HG02852 (cell line): ENCODE measurements around the gene STK32B.
"Not testable (repeated sequence)": the region's sequence is repeated elsewhere in the genome, so short reads cannot be mapped to it uniquely, and the experiment has no call there.

Experiments used
- ATAC-seq: cut with Tn5 transposase; IDR thresholded peaks from one replicate; pipeline ENCODE4 v1.9.1; 2021; ENCODE audit warnings: mild to moderate bottlenecking, moderate library complexity; ENCODE audit not compliant: unreplicated experiment

Gene STK32B

DNA sequence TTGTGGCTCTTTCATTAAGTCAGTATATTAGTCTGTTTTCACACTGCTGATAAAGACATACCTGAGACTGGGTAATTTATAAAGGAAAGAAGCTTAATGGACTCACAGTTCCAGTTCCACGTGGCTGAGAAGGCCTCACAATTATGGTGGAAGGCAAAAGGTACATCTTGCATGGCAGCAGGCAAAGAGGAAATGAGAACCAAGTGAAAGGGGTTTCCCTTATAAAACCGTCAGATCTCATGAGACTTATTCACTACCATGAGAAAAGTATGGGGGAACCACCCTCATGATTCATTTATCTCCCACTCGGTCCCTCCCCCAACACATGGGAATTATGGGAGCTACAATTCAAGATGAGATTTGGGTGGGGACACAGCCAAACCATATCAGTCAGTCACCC lies 15.7 kb downstream of the STK32B start:
- not testable (repeated sequence) for ATAC-seq

DNA sequence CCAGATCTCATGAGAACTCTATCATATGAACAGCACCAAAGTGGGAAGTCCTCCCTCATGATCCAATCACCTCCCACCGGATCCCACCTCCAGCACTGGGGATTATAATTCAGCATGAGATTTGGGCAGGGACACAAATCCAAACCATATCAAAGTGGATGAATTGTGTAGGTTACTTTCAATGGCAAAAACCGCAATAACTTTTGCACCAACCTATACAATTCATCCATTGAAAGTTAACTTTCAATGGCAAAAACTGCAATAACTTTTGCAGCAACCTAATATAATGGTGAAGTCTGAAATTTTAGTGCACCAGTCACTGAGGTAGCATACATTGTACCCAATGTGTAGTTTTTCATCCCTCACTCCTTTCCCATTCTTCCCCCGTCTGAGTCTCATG lies 16.6 kb downstream of the STK32B start:
- ATAC-seq = no peak

DNA sequence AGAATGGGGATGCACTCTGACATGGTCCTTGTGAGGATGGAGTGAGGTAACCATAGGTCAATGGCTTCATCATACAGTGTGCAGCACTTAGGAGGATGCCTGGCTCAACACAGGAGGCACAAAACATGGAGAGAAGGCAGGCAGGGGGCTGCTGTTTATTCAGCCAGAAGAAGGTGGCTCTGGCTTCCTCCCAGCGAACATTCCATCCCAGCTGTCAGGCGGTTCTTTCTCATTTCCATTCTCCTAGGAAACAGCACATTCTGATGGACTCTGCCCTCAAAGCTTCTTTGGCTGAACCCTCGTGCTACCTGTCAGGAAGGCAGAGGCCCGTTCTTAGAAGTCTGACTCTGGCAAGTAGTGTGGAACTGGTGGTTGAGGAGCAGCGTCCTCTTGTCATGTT lies 18.6 kb downstream of the STK32B start:
- ATAC-seq = no peak

DNA sequence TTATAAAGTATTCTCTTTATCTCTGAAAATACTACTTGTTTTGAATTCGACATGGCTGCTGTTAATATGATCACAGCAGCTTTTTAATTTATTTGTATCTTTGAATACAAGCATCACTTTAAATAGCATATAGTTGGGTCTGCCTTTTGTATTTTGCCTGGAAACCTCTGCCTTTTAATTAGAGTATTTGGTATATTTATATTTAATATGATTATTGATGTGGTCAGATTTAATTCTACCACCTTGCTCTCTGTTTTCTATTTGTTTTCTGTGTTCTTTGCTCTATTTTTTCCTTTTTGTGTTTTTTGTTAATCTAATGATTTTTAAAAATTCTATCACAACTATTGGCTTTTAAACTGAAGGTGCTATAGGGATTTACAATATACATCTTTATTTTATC lies 21.7 kb downstream of the STK32B start:
- ATAC-seq = no peak

DNA sequence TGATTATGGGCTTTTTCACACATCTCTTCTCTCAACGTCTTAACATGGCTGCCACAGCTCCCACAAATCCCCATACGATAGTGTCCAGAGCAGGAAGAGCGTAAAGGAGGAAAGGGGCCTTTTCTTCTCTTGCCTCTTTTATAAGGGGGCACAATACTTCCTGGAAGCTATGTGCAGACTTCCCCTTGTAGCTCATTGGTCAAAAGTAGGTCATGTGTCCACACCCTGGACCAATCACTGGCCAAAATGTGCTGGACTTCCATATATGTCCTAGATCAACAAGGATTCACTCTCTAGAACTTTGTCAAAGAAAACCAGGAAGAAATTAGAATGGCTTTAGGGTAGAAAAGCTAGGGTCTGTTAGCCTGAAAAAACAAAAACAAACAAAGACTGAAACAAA lies 26.7 kb downstream of the STK32B start:
- ATAC-seq = no peak

DNA sequence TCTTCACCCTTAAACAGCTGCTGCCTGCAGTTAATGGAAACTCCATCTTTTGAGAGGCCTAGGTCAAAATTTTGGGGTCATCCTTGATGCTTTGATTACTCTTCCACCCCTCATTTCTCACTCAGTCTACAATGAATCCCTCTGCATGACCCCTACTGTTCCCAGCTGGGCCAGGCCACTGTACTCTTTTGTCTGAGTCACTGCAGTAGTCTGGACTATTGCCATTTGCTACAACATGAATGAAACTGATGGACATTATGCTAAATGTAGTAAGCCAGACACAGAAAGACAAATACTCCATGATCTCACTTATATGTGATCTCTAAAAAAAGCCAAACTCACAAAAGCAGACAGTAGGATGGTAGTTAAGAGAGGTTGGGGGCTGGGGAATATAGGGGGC lies 28.3 kb downstream of the STK32B start:
- no peak for ATAC-seq

DNA sequence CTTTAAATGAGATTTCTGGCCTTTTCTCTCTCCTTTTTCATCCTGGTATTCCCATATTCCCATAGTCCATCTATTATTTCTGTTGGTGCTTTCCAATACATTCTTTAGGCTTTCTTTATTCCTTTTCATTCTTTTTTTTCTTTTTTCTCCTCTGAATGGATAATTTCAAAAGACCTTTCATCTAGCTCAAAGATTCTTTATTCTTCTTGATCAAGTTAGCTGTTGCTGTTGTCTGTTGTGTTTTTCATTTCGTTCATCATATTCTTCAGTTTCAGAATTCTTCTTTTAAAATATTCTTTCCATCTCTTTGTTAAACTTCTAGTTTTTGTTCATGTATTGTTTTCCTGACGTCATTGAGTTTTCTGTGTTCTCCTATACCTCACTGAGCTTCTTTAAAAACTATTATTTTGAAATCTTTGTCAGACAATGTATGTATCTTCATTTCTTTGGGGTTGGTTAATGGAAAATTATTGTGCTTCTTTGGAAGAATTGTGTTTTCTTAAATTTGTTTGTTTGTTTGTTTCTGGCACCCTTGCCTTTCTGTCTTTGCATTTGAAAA lies 30.2 kb downstream of the STK32B start:
- ATAC-seq = no peak

DNA sequence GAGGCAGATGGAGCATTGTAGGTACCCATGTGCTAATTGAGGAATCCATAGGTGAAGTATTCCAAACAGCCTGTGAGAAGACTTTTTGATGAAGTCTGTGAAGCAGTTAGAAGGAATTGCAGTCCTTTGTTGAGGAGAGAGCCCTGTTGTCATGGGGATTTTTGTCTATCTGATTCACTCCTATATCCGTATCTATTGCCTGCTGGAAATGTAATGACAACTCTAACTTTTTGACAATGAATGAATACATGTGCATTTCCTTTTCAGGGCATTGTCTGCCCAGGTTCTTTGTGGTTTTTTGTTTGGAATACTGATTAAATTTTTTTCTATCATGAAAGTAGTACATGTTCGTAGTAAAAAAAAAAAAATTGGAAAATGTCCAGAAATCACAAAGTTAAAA lies 31.1 kb downstream of the STK32B start:
- ATAC-seq = no peak

DNA sequence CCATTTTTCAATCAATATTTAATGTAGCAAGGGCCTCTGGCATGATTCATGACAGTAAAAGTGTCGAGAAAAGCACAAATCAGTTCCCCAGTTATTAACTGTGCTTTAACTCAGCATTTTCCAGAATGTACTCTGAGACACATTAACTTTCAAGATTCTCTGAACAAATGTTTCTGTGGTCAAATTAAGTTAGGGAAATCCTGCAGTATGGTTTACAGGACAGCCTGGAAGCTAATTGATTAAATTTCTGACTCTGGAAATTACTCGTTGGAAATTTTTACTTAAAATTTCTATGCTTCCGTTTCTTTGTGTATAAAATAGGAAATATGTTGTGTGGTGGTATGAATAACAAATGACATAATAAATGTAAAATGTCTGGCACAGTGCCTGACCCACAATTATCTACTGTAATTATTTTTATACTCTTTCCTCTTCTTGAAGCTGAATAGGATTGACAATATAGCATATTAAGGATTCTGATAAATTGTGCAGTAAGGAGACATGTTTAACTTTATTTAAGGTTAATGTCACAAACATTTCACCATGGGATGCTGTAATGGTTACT lies 33.7 kb downstream of the STK32B start:
- ATAC-seq = no peak

DNA sequence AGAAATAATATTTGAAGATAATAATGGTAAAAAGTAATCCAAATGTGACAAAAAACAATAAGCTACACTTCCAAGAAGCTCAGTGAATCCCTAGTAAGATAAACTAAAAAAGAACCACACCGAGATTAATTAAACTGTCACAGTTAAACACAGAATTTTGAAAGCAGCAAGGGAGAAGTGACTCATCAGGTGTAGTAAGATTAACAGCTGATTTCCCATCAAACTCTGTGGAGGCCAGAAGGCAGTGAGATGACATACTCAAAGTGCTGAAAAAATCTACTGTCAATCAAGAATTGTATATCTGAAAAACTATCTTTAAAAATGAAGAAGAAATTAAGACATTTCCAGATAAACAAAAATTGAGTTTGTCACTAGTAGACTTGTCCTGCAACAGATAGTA lies 35.3 kb downstream of the STK32B start:
- no peak for ATAC-seq

DNA sequence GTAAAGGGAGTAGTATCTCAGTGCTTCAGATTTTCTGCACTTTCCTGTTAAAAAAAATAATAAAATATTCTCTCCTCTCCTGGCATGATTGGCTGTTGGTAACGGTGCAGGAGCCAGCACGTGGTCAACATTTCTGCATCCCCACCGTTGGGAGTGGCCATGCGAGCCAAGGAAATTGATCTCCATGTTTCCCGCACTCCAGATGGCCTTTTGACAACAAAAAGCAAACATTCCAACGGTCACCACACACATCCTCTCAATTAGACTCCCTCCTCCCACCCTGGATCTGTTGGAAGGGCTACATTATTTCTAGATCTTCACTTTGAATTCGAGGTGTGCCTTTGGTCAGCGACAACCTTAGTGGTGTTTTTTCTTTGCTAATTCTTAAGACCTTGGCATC lies 45.0 kb downstream of the STK32B start:
- ATAC-seq = no peak

DNA sequence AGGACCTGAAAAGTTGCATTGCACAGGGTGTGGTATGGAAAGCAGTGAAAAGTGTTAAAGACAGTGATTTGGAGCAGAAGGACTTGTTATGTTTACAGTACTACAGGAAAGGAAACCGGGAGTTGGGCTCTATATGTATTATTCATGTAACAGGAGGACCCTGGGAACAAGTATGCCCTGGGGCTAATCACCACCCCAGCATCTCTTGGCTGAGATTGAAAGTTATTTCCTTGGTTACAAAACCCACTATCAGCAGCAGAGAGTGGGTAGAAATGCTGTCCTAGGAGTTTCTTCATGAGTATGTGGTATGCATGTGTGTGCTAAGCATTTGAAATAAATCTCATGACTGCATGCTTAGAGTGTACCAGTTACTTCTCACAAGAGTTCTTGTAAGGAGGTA lies 46.9 kb downstream of the STK32B start:
- ATAC-seq = no peak

DNA sequence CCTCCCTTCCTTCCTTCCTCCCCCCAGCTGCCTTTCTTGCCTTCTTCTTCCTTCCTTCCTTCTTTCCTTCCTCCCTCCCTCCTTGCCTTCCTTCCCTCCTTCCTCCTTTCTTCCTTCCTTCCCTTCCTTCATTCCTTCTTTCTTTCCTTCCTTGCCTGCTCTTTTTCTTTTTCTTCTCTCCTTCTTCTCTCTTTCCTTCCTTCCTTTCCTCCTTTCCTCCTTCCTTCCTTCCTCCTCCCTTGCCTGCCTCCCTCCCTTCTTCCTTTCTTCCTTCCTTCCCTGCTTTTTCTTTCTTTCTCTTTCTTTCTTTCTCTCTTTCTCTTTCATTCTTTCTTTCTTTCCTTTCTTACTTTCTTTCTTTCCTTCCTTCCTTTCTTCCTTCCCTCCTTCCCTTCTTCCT lies 49.1 kb downstream of the STK32B start:
- no peak for ATAC-seq

DNA sequence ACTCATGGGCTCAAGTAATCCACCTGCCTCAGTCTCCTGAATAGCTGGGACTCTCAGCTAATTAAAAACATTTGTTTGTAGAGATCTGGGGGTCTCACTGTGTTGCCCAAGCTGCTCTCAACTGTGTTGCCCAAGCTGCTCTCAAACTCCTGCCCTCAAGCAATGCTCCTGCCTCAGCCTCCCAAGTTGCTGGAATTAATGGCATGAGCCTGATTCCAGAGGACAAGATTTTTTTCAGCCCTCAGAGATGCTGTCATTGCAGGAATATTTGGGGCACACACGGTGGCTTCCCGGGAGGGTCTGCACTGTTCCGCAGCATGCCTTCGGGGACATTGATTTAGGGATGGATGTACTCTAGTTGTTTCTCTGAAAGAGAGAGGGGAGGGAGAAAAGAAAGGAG lies 49.7 kb downstream of the STK32B start:
- no peak for ATAC-seq

DNA sequence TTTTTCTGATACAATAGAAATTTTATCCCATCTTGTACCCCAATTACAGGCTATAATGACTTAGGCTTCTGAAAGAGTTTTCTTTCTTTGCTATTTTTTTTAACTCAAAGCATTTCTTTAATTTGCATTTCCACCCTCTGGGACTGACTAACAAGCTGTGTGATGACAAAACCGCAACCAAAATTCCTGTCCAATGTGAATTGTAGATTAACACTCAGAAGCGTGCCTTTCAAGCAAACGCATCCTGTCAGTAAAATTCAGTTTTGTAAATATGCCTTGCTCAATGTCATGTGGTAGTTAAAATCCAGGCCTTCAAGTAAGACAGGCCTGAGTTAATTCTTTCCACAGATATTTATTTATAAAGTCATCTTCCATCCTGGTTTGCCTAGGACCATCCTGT lies 50.3 kb downstream of the STK32B start:
- no peak for ATAC-seq

DNA sequence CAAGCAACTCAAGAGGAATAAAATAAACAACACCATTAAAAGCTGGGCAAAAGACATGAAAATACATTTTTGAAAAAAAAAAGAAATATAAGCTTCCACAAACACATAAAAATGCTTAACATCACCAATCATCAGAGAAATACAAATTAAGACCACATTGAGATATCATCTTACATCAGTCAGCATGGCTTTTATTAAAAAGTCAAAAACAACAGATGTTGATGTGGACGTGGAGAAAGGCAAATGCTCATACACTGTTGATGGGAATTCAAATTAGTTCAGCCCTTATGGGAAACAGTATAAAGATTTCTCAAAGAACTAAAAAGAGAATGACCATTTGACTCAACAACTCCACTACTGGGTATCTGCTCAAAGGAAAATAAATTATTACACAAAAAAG lies 59.6 kb downstream of the STK32B start:
- no peak for ATAC-seq

DNA sequence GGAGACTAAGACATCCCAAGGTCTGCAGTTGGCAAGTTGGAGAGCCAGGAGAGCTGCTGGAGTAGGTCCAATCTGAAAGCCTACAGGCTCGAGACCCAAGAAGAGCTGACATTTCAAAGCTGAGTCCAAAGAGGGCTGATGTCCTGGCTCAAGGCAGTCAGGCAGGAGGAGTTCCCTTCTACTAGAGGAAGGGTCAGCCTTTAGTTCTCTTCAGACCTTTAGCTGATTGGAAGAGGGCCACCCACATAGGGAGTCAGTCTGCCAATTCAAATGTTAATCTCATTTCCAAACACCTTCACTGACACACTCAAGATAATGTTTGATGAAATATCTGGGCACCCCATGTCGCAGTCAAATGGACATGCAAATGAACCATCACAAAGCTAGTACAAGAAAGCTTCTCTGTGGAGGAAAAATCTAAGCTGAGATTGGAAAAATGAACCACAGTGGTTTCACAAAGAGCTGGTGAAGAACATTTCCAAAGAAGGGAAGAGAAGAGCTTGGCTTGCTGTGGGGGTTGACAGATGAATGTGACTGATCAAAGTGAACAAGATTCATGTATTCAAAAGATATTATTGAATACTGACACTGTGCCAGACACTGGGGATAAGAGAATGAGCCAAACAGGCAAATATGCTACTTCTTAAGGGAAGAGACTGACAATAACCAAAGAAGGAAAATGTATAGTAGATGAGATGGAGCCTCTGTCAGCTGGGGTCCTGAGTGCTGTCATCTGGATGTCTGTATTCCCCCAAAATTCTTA lies 61.2 kb downstream of the STK32B start:
- no peak for ATAC-seq

DNA sequence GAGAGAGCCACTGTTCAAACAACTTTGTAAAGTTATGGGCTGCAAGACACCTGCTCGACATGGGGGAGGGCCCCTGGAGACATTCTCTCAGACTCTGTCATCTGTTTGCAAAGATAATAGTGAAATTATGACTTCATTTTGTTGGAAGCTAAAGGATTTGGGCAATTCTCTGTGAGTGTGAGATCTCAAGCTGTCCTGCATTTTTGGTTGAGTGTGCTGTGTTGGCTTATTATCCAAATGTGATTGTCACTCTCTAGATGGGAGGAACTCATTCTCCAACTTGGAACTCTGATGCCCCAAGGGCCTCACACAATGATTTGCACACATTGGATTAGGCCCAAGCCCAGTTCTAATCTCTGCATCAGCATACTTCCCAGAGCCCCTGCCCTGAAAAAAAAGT lies 63.7 kb downstream of the STK32B start:
- ATAC-seq = no peak

DNA sequence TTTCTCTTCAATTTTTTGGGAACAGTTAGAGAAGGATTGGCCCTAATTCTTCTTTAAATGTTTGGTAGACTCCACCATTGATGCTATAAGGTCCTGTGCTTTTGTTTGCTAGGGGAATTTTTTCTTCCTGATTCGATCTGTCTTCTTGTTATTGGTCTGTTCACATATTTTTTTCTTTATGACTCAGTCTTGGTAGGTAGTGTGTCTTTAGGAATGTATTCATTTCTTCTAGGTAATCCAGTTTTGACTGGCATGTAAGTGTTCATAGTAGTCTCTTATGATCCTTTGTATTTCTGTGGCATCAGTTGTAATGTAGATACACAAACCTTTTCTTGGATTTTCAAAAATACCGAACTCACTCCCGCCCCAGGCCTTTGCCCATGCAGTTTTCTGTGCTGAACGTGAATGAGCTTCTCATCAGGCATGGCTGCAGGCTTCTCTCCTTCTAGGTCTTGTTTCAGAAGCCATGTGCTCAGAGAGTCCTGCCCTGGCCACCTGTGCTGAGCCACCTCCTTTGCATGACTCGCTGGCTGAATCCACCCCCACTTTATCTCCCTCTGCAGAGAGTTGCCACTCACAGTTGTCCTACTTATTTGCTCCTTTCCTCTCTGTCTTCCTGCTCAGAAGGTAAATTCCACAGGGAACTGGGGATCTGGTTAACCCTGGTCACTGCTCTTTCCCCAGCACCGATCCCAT lies 67.0 kb downstream of the STK32B start:
- ATAC-seq = no peak

DNA sequence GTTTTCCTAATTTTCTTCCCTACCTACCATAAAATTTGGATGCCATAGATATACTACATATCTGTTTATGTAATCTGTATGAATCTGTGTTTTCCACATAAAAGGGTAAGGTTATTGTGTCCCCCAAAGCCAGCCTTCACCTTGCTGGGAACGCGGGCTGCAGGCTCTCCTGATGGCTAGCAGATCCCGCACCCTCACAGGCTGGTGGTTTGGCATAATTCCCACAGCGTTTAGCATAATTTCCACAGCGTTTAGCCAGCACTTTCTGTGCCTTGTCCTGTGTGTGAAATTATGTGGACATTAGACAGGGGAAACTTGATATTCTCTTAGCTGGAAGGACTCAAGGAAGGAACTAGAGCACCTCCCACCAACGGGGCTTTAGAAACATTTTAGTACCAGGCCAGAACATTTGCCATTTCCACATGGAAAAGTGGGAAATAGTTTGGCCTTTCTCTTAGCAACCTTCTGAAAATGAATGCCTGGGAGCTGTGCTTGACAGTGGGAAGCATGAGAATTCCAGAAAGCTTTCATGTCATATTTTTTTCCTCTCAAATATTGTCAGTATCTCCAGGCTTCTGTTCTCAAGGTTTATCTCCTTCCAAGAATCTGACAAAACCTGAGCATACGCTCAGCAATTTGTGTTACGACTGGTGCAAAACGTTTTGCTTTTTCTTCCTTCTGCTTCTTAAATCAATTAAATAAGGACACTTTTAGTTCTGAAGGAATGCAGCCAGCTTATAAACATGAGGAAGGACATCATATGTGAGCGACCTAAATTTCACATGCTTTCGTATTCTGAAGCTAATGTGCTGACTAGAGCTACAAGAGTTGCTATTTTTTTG lies 67.9 kb downstream of the STK32B start:
- ATAC-seq = no peak

DNA sequence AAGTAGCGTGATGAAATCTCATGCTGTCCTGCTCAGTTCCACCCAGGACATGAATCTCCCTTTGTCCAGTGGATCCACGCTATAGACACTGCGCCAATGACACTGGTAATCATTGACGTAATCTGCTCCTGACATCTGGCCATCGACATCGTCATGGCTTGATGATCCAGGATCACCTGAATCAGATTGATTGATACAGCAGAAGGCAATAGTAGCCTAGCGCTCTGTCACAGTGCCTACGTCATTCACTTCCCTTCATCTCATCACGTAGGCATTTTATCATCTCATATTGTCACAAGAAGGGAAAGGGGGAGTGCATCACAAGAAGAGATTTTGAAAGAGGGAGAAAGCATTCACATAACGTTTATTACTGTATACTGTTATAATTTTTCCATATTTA lies 68.8 kb downstream of the STK32B start:
- ATAC-seq = no peak
